ENCODE data around the gene MRPL22. TPM values are rescaled to one million over a fixed set of nuclear protein-coding genes. Genes with fewer than 3 reads are reported as not detected.

Gene MRPL22
- total RNA-seq, 4 donors from 2014 or later: 5.8 to 40.6 (median 14.0) TPM

DNA sequence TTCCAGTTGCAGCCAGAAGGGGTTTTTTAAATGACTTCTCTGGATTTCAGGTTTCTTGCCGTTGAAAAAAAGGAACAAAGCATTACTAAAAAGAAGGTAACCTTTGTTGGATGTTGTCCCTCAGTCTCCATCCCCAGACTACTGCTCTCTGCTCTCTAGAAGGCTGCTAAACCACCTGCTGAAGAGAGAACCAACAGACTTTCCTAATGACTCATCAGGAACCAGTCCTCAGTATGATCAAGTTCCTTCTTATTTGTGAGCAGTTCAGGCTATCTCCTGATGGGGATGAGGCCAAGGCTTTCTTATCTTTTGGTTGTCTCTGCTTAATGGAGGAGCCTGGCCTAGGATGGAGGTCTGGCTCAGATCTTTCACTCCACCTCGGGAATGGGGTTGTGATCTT is 76.7 kb downstream of the MRPL22 start:
- no peak overlapping the region for H3K27ac ChIP-seq
- H3K9me3 ChIP-seq: no peaks in the 10 kb centered on the region
- no peaks in the 10 kb centered on the region for H3K36me3 ChIP-seq
- TF ChIP-seq, protein P1, sequence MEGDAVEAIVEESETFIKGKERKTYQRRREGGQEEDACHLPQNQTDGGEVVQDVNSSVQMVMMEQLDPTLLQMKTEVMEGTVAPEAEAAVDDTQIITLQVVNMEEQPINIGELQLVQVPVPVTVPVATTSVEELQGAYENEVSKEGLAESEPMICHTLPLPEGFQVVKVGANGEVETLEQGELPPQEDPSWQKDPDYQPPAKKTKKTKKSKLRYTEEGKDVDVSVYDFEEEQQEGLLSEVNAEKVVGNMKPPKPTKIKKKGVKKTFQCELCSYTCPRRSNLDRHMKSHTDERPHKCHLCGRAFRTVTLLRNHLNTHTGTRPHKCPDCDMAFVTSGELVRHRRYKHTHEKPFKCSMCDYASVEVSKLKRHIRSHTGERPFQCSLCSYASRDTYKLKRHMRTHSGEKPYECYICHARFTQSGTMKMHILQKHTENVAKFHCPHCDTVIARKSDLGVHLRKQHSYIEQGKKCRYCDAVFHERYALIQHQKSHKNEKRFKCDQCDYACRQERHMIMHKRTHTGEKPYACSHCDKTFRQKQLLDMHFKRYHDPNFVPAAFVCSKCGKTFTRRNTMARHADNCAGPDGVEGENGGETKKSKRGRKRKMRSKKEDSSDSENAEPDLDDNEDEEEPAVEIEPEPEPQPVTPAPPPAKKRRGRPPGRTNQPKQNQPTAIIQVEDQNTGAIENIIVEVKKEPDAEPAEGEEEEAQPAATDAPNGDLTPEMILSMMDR (IDR thresholded peaks at IDR 0.05): no peak
- no peaks in the 10 kb centered on the region for H3K4me1 ChIP-seq
- H3K4me3 ChIP-seq: no peak overlapping the region
- H3K27me3 ChIP-seq: no peaks in the 10 kb centered on the region
- no peak for DNase-seq

Other genes starting within 250 kb of the MRPL22 start
- gene LARP1, start 185.7 kb upstream of the MRPL22 start, total RNA-seq: 100 to 1,000 TPM in 3 of 4 donors, 10 to 100 TPM in 1; 84.1 to 177 (median 127) TPM
- gene FAXDC2, start 90.5 kb upstream of the MRPL22 start, total RNA-seq: 10 to 100 TPM; 16.5 to 64.2 (median 42.3) TPM
- 10 to 100 TPM; 36.9 to 88.3 (median 56.8) TPM for gene CNOT8, start 82.4 kb upstream of the MRPL22 start, total RNA-seq
- gene GEMIN5, start 2.9 kb upstream of the MRPL22 start, total RNA-seq: 10 to 100 TPM in 3 of 4 donors, 1 to 10 TPM in 1; 9.1 to 13.3 (median 12.2) TPM
- not detected for gene KIF4B, start 72.7 kb downstream of the MRPL22 start, total RNA-seq